ENCODE data around the gene STK11IP. TPM values are rescaled to one million over a fixed set of nuclear protein-coding genes. Genes with fewer than 3 reads are reported as not detected.

The STK11IP gene
- total and polyA plus RNA-seq, 2 of the 13 experiments (the other 11 are each of a cell fraction or from before 2014, with no cell fraction given): 12.8 to 24.0 TPM

GRCh38 chr2:219571311-219572236 lies 26.1 kb upstream of the STK11IP start, which contains the start of gene OBSL1 (continued):
- TF ChIP-seq ZBTB3 (CRISPR knock-in tag; IDR thresholded peaks at IDR 0.05; ENCODE audit: borderline replicate concordance, low read depth): 0 out of 2 replicates have a peak, but pooled peaks have one; percentile 79
- peak; percentile 74 for TF ChIP-seq RBFOX2 (IDR thresholded peaks at IDR 0.05; ENCODE audit: low read depth, low read length)
- TF ChIP-seq LCORL (IDR thresholded peaks at IDR 0.05): no peak
- peak; percentile 72; the same call in 1 of the 2 replicates for TF ChIP-seq LCORL (CRISPR knock-in tag; IDR thresholded peaks at IDR 0.05)
- peak; percentile 88 for TF ChIP-seq TBX3 (IDR thresholded peaks at IDR 0.05; ENCODE audit: borderline replicate concordance)
- no peak for TF ChIP-seq EHMT2 (IDR thresholded peaks at IDR 0.05; ENCODE audit: borderline replicate concordance, low read depth, low read length)
- TF ChIP-seq FIP1L1 (IDR thresholded peaks at IDR 0.05; ENCODE audit: borderline replicate concordance, insufficient read depth, low read depth, low read length): no peak
- peak; percentile 60; the same call in 1 of the 2 replicates for TF ChIP-seq ZNF337 (CRISPR knock-in tag; IDR thresholded peaks at IDR 0.05; ENCODE audit: borderline replicate concordance, low read depth)
- TF ChIP-seq EP300 (IDR thresholded peaks at IDR 0.05; ENCODE audit: low read depth in 2 of 2, low read length in 2 of 2): peak; percentile 17 to 69; a peak in 3 of 4 replicates
- peak; percentile 52; the same call in 1 of the 2 replicates for TF ChIP-seq EP300 (CRISPR knock-in tag; IDR thresholded peaks at IDR 0.05; ENCODE audit: borderline replicate concordance)
- 0 out of 2 replicates have a peak, but pooled peaks have one; percentile 42 for TF ChIP-seq ARHGAP35 (CRISPR knock-in tag; IDR thresholded peaks at IDR 0.05; ENCODE audit: borderline replicate concordance)
- no peak for TF ChIP-seq ZNF256 (CRISPR knock-in tag; conservative IDR thresholded peaks at IDR 0.05)
- TF ChIP-seq KLF6 (CRISPR knock-in tag; IDR thresholded peaks at IDR 0.05): peak; percentile 38; the same call in 1 of the 2 replicates
- TF ChIP-seq SP140L (CRISPR knock-in tag; IDR thresholded peaks at IDR 0.05; ENCODE audit: borderline replicate concordance): no peak
- peak; percentile 41; the same call in 1 of the 2 replicates for TF ChIP-seq HMG20A (CRISPR knock-in tag; IDR thresholded peaks at IDR 0.05; ENCODE audit: borderline replicate concordance)
- 0 out of 2 replicates have a peak, but pooled peaks have one; percentile 50 for TF ChIP-seq NR0B2 (CRISPR knock-in tag; IDR thresholded peaks at IDR 0.05)
- TF ChIP-seq ZNF720 (CRISPR knock-in tag; IDR thresholded peaks at IDR 0.05): no peak; the same call in 1 of the 2 replicates
- peak; percentile 90; the same call in 1 of the 2 replicates for TF ChIP-seq JUNB (CRISPR knock-in tag; IDR thresholded peaks at IDR 0.05; ENCODE audit: borderline replicate concordance)
- peak; percentile 72 for TF ChIP-seq ELF3 (CRISPR knock-in tag; IDR thresholded peaks at IDR 0.05)
- TF ChIP-seq AGO1 (IDR thresholded peaks at IDR 0.05; ENCODE audit: low read depth, low read length, poor library complexity, severe bottlenecking): no peak
- TF ChIP-seq IKZF1 (IDR thresholded peaks at IDR 0.05): no peak
- TF ChIP-seq MAFF (IDR thresholded peaks at IDR 0.05; ENCODE audit: low read depth, low read length): no peak
- TF ChIP-seq ZNF282 (IDR thresholded peaks at IDR 0.05; ENCODE audit: partially characterized antibody): no peak
- no peak; the same call in 1 of the 2 replicates for TF ChIP-seq DZIP1 (CRISPR knock-in tag; IDR thresholded peaks at IDR 0.05)
- TF ChIP-seq SMC3 (IDR thresholded peaks at IDR 0.05; ENCODE audit: low read length): peak; percentile 8; the same call in 1 of the 2 replicates
- no peak for TF ChIP-seq ZNF569 (CRISPR knock-in tag; IDR thresholded peaks at IDR 0.05; ENCODE audit: borderline replicate concordance)
- no peak for TF ChIP-seq ZFP37 (CRISPR knock-in tag; IDR thresholded peaks at IDR 0.05; ENCODE audit: borderline replicate concordance)
- TF ChIP-seq REXO4 (CRISPR knock-in tag; IDR thresholded peaks at IDR 0.05; ENCODE audit: borderline replicate concordance): no peak

All from HepG2 (cell line).